Natural killer cell treated with Interleukin-12 subunit alpha and Interleukin-12 subunit beta and Interleukin-15 and Interleukin-18, amount 100 ng/mL, for 72 hours (primary cell): ENCODE measurements around the gene GREM1. TPM values are rescaled to one million over a fixed set of nuclear protein-coding genes. Genes with fewer than 3 reads are reported as not detected.

Experiments used
- ATAC-seq, 2 donors: fragments of 150-1000 bp; cut with Tn5 transposase in 1 of 2; sonication (Bioruptor Pico), chemical (Tn5 transposase) in 1 of 2; 2 replicates each; pipeline ENCODE4 v1.10.0; 2021
- DNase-seq: peaks from one replicate; pipeline ENCODE4 v3.0.0; 2022; ENCODE audit warnings: low spot score
- H3K27ac Mint-ChIP-seq, 2 donors: 1 replicate in 1 of 2; 2 replicates in 1 of 2; pipeline ENCODE4 v1.8.0; 2022; ENCODE audit warnings: mixed read lengths in 2 of 2, mild to moderate bottlenecking in 1 of 2, moderate library complexity in 1 of 2
- H3K27me3 Mint-ChIP-seq, 2 donors: 1 replicate in 1 of 2; 2 replicates in 1 of 2; pipeline ENCODE4 v1.8.0; 2022; ENCODE audit warnings: mixed read lengths in 2 of 2
- H3K36me3 Mint-ChIP-seq: one replicate; pipeline ENCODE4 v1.8.0; 2022; ENCODE audit warnings: mixed read lengths
- H3K4me1 Mint-ChIP-seq, 2 donors: 1 replicate in 1 of 2; 2 replicates in 1 of 2; pipeline ENCODE4 v1.8.0; 2022; ENCODE audit warnings: low read depth in 2 of 2, mixed read lengths in 2 of 2, mild to moderate bottlenecking in 1 of 2
- H3K4me3 Mint-ChIP-seq: one replicate; pipeline ENCODE4 v1.8.0; 2022; ENCODE audit warnings: mixed read lengths
- H3K9me3 Mint-ChIP-seq: 2 replicates; pipeline ENCODE4 v1.8.0; 2022; ENCODE audit warnings: mixed read lengths
- total RNA-seq, 2 donors: library from RNA; stranded (reverse); gene quantifications; one replicate each; pipeline ENCODE4 v1.2.3, GENCODE V29; 2022

The GREM1 gene
- total RNA-seq, 2 donors from 2014 or later, result 0.03 TPM; not detected in 1

GRCh38 chr15:32683906-32684584 lies 33.8 kb upstream of the GREM1 start:
- ATAC-seq, result peak; percentile 71 to 77

DNA sequence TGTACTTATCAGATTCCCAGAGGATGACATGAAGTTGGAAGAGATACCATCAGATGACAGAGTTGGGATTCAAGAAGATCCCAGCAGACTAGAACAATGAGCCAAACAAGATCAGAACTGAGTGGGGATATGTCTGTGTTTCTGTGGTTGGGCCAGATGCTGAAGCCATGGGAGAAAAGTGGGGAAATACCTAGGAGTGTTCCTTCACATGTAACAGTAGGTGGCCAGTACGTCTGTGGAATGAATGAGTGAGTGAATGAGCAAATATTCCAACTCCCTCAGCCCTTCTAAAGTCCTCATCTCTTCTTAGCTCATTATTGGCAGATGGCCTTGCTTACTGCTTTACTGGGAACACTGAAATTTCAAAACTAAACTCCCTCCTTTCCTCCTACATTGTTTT lies 32.2 kb upstream of the GREM1 start:
- H3K4me1 Mint-ChIP-seq, result peaks cover 9 to 10% of the 10 kb centered on the region in 2 donors
- H3K4me3 Mint-ChIP-seq, result no peak overlapping the region
- DNase-seq, result no peak
- H3K36me3 Mint-ChIP-seq, result no peaks in the 10 kb centered on the region
- H3K27ac Mint-ChIP-seq, result no peak overlapping the region
- H3K9me3 Mint-ChIP-seq, result no peaks in the 10 kb centered on the region
- peaks cover 0 to 6% of the 10 kb centered on the region in 2 donors for H3K27me3 Mint-ChIP-seq
- ATAC-seq, result no peak

More at GRCh38 chr15:32683906-32684584, 33.8 kb upstream of the GREM1 start:
- no peaks in the 10 kb centered on the region for H3K9me3 Mint-ChIP-seq
- no peak for DNase-seq
- H3K4me1 Mint-ChIP-seq, result peaks cover 9 to 10% of the 10 kb centered on the region in 2 donors
- no peaks in the 10 kb centered on the region for H3K36me3 Mint-ChIP-seq
- H3K27me3 Mint-ChIP-seq, result peaks cover 0 to 3% of the 10 kb centered on the region in 2 donors
- H3K4me3 Mint-ChIP-seq, result no peak overlapping the region
- H3K27ac Mint-ChIP-seq, result no peak overlapping the region

GRCh38 chr15:32687556-32687955 lies 30.2 kb upstream of the GREM1 start:
- Mint-ChIP-seq H3K27me3 (peaks cover 5 to 6% of the 10 kb centered on the region in 2 donors), H3K4me3 (no peak overlapping the region)

DNA sequence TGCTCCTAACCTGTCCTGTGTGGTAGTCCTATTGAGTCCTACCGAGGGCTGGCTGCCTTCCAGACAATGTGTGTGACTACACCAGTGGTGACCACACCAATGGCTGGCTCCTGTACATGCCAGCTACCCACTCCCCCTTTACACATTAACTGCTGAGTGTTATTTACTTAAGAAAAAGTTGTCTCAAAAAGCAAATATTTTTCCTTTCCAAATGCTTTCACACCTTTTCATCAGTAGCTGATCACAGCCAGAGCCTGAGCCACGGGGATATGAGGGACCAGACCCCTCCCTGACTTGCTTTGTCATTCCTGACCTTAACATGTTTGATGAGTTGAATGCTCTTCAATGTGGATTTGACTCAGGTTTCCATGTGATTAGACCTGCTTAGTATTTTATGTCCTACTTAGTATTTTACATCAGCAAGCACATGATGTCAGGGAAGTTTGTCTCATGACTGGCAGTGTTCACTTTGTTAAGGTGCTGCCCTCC lies 29.6 kb upstream of the GREM1 start:
- ATAC-seq, result no peak
- no peak for DNase-seq
- no peak overlapping the region for H3K27ac Mint-ChIP-seq
- no peak overlapping the region for H3K4me3 Mint-ChIP-seq
- H3K4me1 Mint-ChIP-seq, result peaks cover 9 to 10% of the 10 kb centered on the region in 2 donors
- H3K9me3 Mint-ChIP-seq, result no peaks in the 10 kb centered on the region
- peaks cover 5 to 6% of the 10 kb centered on the region in 2 donors for H3K27me3 Mint-ChIP-seq
- no peaks in the 10 kb centered on the region for H3K36me3 Mint-ChIP-seq

More at GRCh38 chr15:32687556-32687955, 30.2 kb upstream of the GREM1 start:
- Mint-ChIP-seq H3K27ac (no peak overlapping the region), H3K36me3 (no peaks in the 10 kb centered on the region), H3K9me3 (no peaks in the 10 kb centered on the region), H3K4me1 (peaks cover 9 to 10% of the 10 kb centered on the region in 2 donors)
- ATAC-seq (no peak), DNase-seq (no peak)

DNA sequence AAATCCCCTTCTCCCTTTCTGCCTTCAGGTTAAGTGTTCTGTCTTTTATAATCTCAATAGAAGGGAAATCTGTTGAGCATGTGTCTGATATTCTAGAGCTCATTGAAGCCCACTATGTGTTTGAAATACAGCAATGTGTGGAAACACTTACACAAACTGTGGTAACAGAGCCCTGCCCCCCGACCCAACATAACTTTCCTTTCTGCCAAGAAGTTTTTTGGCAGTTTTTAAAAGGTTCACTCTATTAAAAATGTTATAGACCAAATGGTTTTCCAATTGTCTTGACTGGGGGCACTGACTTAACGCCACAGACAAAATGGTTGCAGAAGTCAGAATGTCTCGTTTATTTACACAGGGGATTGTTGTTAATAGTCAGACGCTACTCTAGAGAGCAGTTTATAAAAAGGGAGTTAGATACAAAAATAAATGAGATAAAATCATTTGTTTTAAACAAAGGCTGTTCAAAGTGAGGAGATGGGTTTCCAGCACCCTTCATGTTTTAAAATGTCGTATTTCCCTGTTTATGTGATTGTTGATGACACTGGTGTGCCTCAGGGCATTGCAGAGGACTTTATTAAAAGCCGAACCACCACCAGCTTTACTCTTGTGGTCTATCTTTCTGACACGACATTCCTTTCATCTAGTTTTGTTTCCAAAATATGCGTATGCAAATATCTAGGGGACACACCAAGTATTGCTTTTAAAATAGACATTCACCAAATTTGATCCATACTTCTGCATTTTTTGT lies 26.7 kb upstream of the GREM1 start:
- no peak for DNase-seq
- H3K36me3 Mint-ChIP-seq, result no peaks in the 10 kb centered on the region
- peaks cover 5 to 9% of the 10 kb centered on the region in 2 donors for H3K27me3 Mint-ChIP-seq
- H3K9me3 Mint-ChIP-seq, result no peaks in the 10 kb centered on the region
- H3K27ac Mint-ChIP-seq, result no peak overlapping the region
- H3K4me1 Mint-ChIP-seq, result no peaks in the 10 kb centered on the region
- no peak overlapping the region for H3K4me3 Mint-ChIP-seq
- no peak for ATAC-seq

GRCh38 chr15:32691689-32692038 lies 26.1 kb upstream of the GREM1 start:
- ATAC-seq, result no peak
- Mint-ChIP-seq H3K27me3 (peaks cover 5 to 7% of the 10 kb centered on the region in 2 donors), H3K27ac (no peak overlapping the region)

GRCh38 chr15:32692286-32692685 lies 25.5 kb upstream of the GREM1 start:
- Mint-ChIP-seq H3K27me3 (peaks cover 5 to 6% of the 10 kb centered on the region in 2 donors), H3K36me3 (no peaks in the 10 kb centered on the region), H3K27ac (no peak overlapping the region), H3K4me3 (no peak overlapping the region), H3K9me3 (no peaks in the 10 kb centered on the region), H3K4me1 (no peaks in the 10 kb centered on the region)
- DNase-seq (no peak), ATAC-seq (no peak)

More at GRCh38 chr15:32691689-32692038, 26.1 kb upstream of the GREM1 start:
- Mint-ChIP-seq H3K36me3 (no peaks in the 10 kb centered on the region), H3K9me3 (no peaks in the 10 kb centered on the region), H3K4me3 (no peak overlapping the region), H3K4me1 (no peaks in the 10 kb centered on the region)
- no peak for DNase-seq

DNA sequence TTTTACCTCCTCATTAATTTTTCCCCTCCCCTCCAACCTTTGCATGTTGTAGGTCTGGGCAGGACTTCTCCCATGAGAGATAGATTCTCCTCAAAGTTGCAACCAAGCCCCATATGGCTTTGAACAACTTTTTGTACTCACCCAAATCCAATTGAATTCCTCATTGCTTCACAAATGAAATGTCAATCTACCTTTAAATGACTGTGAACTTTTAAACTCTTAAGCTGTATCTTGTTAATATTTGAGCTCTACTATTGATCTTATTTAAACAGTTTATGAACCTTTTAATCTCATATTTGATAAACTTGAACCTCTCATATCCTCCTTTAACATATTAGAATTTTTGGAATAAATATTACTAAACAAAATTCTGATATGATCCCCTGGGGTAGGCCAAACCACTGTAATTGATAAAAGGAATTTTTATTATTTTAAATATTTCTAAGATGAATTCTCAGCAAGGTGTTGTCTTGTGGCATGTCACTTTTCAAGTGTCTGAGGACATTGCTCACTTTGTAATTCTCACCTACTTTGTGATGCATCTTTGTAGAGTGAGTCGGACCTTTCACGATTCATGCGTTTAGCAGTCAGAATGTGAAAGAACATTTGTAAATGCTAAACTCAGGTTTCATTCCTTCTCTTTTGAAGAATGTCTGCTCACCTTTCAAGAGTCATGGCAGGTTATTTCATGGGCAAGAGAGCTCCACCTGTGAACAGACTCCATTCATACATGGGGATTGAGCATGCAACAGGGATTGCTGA lies 23.4 kb upstream of the GREM1 start:
- H3K27me3 Mint-ChIP-seq, result peaks cover 5 to 10% of the 10 kb centered on the region in 2 donors
- H3K27ac Mint-ChIP-seq, result no peak overlapping the region
- H3K9me3 Mint-ChIP-seq, result no peaks in the 10 kb centered on the region
- ATAC-seq (no peak), DNase-seq (no peak)
- no peak overlapping the region for H3K4me3 Mint-ChIP-seq
- no peaks in the 10 kb centered on the region for H3K4me1 Mint-ChIP-seq
- H3K36me3 Mint-ChIP-seq, result no peaks in the 10 kb centered on the region

- Mint-ChIP-seq H3K27me3 (peaks cover 13 to 18% of the 10 kb centered on the region in 2 donors), H3K4me1 (no peaks in the 10 kb centered on the region), H3K36me3 (no peaks in the 10 kb centered on the region), H3K27ac (no peak overlapping the region), H3K4me3 (no peak overlapping the region), H3K9me3 (no peaks in the 10 kb centered on the region)
- DNase-seq, result no peak
- no peak for ATAC-seq
Measured at GRCh38 chr15:32698773-32699390, 18.9 kb upstream of the GREM1 start.

DNA sequence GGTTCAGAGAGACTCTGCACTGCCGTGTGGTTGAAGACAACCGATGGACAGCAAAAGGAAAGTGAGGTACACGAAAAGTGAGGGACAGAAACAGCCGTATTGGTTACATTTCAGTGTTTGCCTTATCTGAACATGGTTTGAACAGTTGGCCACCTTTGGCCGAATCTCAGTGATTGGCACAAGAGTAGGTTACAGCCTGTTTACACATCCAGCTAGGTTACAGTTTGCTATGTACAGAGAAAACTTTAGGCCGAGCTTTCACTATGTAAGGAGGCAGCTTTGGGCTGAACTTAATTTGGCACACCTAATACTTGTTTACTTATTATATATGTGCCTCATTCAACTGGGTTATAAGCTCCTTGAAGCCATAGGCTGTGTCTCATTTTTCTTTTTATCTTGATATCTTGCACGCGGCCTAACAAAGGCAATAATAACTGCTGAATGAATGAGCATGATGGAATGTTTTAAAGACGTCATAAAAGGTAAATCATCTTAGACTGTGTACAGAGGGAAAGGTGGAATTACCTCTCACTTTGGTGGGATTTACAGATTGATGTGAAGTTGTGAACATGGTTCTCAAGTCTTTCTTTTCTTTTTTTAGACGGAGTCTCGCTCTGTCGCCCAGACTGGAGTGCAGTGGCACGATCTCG lies 17.2 kb upstream of the GREM1 start:
- Mint-ChIP-seq H3K9me3 (no peaks in the 10 kb centered on the region), H3K36me3 (no peaks in the 10 kb centered on the region), H3K4me1 (no peaks in the 10 kb centered on the region), H3K4me3 (no peak overlapping the region), H3K27me3 (peaks cover 22 to 32% of the 10 kb centered on the region in 2 donors), H3K27ac (no peak overlapping the region)
- no peak for ATAC-seq
- DNase-seq, result no peak

- Mint-ChIP-seq H3K4me3 (no peak overlapping the region), H3K27me3 (peaks cover 26 to 40% of the 10 kb centered on the region in 2 donors), H3K27ac (no peak overlapping the region), H3K4me1 (no peaks in the 10 kb centered on the region), H3K9me3 (no peaks in the 10 kb centered on the region), H3K36me3 (no peaks in the 10 kb centered on the region)
- ATAC-seq, result no peak
- DNase-seq, result no peak
Measured at GRCh38 chr15:32701863-32702262, 15.9 kb upstream of the GREM1 start.

DNA sequence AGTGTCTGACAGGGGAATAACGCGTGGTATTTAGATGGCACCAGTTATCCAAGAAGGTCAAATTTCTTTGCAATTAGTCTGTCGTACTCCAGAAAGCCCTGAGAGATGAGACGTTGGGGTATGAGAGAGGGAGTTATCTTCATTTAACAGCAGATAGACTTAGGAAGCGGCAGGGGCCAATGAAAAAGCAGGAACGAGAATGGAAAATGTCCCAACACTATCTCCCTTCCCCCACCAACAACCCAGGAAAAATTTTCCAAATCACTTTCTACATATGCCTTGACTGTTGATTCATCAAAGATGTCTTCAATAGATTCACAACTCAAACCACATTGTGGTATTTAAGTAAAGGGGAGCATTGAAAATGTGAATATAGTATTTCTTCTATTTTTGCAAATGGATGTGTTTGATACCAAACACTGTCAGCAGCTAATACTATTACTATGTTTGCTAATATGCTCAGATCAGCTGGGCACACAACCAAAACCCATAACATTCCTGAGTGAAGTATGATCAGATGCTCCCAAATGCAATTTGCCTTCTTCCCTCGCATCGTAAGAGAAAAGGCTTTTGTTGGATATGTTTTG lies 13.3 kb upstream of the GREM1 start:
- Mint-ChIP-seq H3K4me1 (no peaks in the 10 kb centered on the region), H3K36me3 (no peaks in the 10 kb centered on the region), H3K27ac (no peak overlapping the region), H3K9me3 (no peaks in the 10 kb centered on the region), H3K27me3 (peaks cover 28 to 60% of the 10 kb centered on the region in 2 donors), H3K4me3 (no peak overlapping the region)
- ATAC-seq (no peak), DNase-seq (no peak)

DNA sequence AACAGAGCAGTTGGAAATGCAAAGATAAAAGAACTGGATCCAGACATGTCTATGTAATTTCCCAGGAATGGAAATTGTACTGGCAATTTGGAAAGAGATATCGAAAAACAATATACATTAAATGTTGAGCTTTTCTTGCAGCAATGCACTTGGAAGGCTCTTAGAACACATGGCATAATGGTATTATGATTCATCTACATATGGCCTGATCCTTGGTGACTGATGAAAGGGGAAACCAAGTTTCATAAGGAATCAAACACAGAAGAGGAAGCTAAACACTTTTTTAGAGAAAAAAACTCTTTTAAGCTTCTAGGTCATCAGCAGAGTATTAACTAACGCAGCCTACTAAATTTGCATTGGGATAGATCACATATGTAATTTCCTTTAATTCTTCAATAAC lies 12.4 kb upstream of the GREM1 start:
- Mint-ChIP-seq H3K36me3 (no peaks in the 10 kb centered on the region), H3K27me3 (peaks cover 32 to 65% of the 10 kb centered on the region in 2 donors), H3K4me1 (no peaks in the 10 kb centered on the region), H3K27ac (no peak overlapping the region), H3K4me3 (no peak overlapping the region), H3K9me3 (no peaks in the 10 kb centered on the region)
- DNase-seq (no peak), ATAC-seq (no peak)
